A549 treated with dexamethasone at 1 μM for 4 hours (cell line): ENCODE measurements around the gene SAMD15. TPM values are rescaled to one million over a fixed set of nuclear protein-coding genes. Genes with fewer than 3 reads are reported as not detected.

Experiments used
- total RNA-seq: library from RNA; stranded (reverse); fragments of 200-300 nt; extraction: Qiagen RNA extraction; gene quantifications from 5 replicates; pipeline ENCODE4 v1.2.3, GENCODE V29; 2022

Gene SAMD15
- total RNA-seq, result 1.7 to 2.6 TPM (median 2.2 TPM) in 5 replicates

GRCh38 chr14:77376771-77377501 is at the start of gene SAMD15, which contains the start of gene TMED8:
Gene SAMD15 (plus strand): TSS chr14:77377379. CDS start chr14:77377419, 40 bp downstream.
Gene TMED8 (minus strand): TSS chr14:77377094. CDS start chr14:77377053, 41 bp downstream.

GRCh38 chr14:77423423-77423822 is 46.2 kb downstream of the SAMD15 start, which contains the start of gene NOXRED1:
Gene NOXRED1 (minus strand): TSS chr14:77423523. CDS start chr14:77422889, 634 bp downstream.

Other genes with a start within 250 kb of the SAMD15 start
- 0.20 to 0.27 TPM (median 0.23 TPM) in 5 replicates for gene ZDHHC22, start 235.6 kb upstream of the SAMD15 start, total RNA-seq
- gene TMEM63C, start 195.6 kb upstream of the SAMD15 start, total RNA-seq, result 5.3 to 8.2 TPM (median 7.9 TPM) in 5 replicates
- 0.05 TPM in 1 of 5 replicates, not detected in the others for gene NGB, start 106.2 kb upstream of the SAMD15 start, total RNA-seq
- 25.5 to 30.6 TPM (median 27.6 TPM) in 5 replicates for gene POMT2, start 56.5 kb upstream of the SAMD15 start, total RNA-seq
- 29.7 to 35.4 TPM (median 32.3 TPM) in 5 replicates for gene GSTZ1, start 56.3 kb upstream of the SAMD15 start, total RNA-seq
- 5.3 to 8.5 TPM (median 7.8 TPM) in 5 replicates for gene TMED8, start 285 bp upstream of the SAMD15 start, total RNA-seq
- 0.05 to 0.06 TPM (median 0.05 TPM) in 3 of 5 replicates, not detected in the others for gene NOXRED1, start 46.1 kb downstream of the SAMD15 start, total RNA-seq
- gene VIPAS39, start 80.2 kb downstream of the SAMD15 start, total RNA-seq, result 12.5 to 16.1 TPM (median 15.0 TPM) in 5 replicates
- 222 to 307 TPM (median 261 TPM) in 5 replicates for gene AHSA1, start 80.7 kb downstream of the SAMD15 start, total RNA-seq
- gene ISM2, start 121.4 kb downstream of the SAMD15 start, total RNA-seq, result 0.34 to 0.43 TPM (median 0.39 TPM) in 5 replicates
- gene SPTLC2, start 239.3 kb downstream of the SAMD15 start, total RNA-seq, result 27.3 to 40.1 TPM (median 34.8 TPM) in 5 replicates